Measurements from ENCODE around the gene CAPN8.

Gene CAPN8

GRCh38 chr1:223654083-223654482 lies 11.4 kb downstream of the CAPN8 start:
- no peak for DNase-seq (ENCODE audit: low spot score)

- DNase-seq (ENCODE audit: low spot score): no peak
These were observed 12.1 kb downstream of the CAPN8 start for GRCh38 chr1:223653431-223653830.

GRCh38 chr1:223653015-223653414 lies 12.5 kb downstream of the CAPN8 start:
- DNase-seq (ENCODE audit: low spot score): no peak

- DNase-seq (ENCODE audit: low spot score): no peak
These were observed 13.0 kb downstream of the CAPN8 start for GRCh38 chr1:223652436-223652941.

GRCh38 chr1:223651291-223651991 lies 14.1 kb downstream of the CAPN8 start:
- DNase-seq (ENCODE audit: low spot score): no peak

- no peak for DNase-seq (ENCODE audit: low spot score)
These were observed 15.0 kb downstream of the CAPN8 start for GRCh38 chr1:223650465-223650864.

- no peak for DNase-seq (ENCODE audit: low spot score)
These were observed 16.3 kb downstream of the CAPN8 start for GRCh38 chr1:223649222-223649621.

GRCh38 chr1:223647249-223647648 lies 18.3 kb downstream of the CAPN8 start:
- no peak for DNase-seq (ENCODE audit: low spot score)

- no peak for DNase-seq (ENCODE audit: low spot score)
These were observed 19.6 kb downstream of the CAPN8 start for GRCh38 chr1:223645903-223646302.

- DNase-seq (ENCODE audit: low spot score): no peak
These were observed 23.3 kb downstream of the CAPN8 start for GRCh38 chr1:223642237-223642636.

- DNase-seq (ENCODE audit: low spot score): no peak
These were observed 23.9 kb downstream of the CAPN8 start for GRCh38 chr1:223641523-223642039.

GRCh38 chr1:223639331-223639749 lies 26.2 kb downstream of the CAPN8 start:
- DNase-seq (ENCODE audit: low spot score): no peak

GRCh38 chr1:223635236-223635635 lies 30.3 kb downstream of the CAPN8 start:
- DNase-seq (ENCODE audit: low spot score): no peak

- DNase-seq (ENCODE audit: low spot score): no peak
These were observed 31.1 kb downstream of the CAPN8 start for GRCh38 chr1:223634423-223634822.

GRCh38 chr1:223631956-223632355 lies 33.5 kb downstream of the CAPN8 start:
- DNase-seq (ENCODE audit: low spot score): no peak

GRCh38 chr1:223631473-223631872 lies 34.0 kb downstream of the CAPN8 start:
- DNase-seq (ENCODE audit: low spot score): peak; percentile 14

GRCh38 chr1:223629126-223629457 lies 36.4 kb downstream of the CAPN8 start:
- DNase-seq (ENCODE audit: low spot score): no peak

- DNase-seq (ENCODE audit: low spot score): peak; percentile 52
These were observed 37.0 kb downstream of the CAPN8 start for GRCh38 chr1:223628233-223629125.

- DNase-seq (ENCODE audit: low spot score): no peak
These were observed 43.2 kb downstream of the CAPN8 start for GRCh38 chr1:223622132-223622842.

- no peak for DNase-seq (ENCODE audit: low spot score)
These were observed 44.2 kb downstream of the CAPN8 start for GRCh38 chr1:223621312-223621734.

GRCh38 chr1:223620297-223620897 lies 45.1 kb downstream of the CAPN8 start:
- peak; percentile 52 for DNase-seq (ENCODE audit: low spot score)

- no peak for DNase-seq (ENCODE audit: low spot score)
These were observed 46.8 kb downstream of the CAPN8 start for GRCh38 chr1:223618680-223619079.
